Right cardiac atrium (tissue), 5 donors: ENCODE measurements around the gene SGCD. TPM values are rescaled to one million over a fixed set of nuclear protein-coding genes. Genes with fewer than 3 reads are reported as not detected.

ENCODE experiments used
- ATAC-seq, 2 donors: fragments of 200-7000 bp; cut with Tn5 transposase; one replicate each; pipeline versions ENCODE4 v1.8.0 to v1.9.1; 2020; ENCODE audit warnings: moderate library complexity in 2 of 2, mild to moderate bottlenecking in 1 of 2
- DNase-seq, 3 donors: peaks; one replicate each; pipeline ENCODE4 v3.0.0-alpha.2; 2020
- H3K27ac ChIP-seq: one replicate; pipeline ENCODE4 v1.5.1; 2013; ENCODE audit warnings: mild to moderate bottlenecking, low read length, control low read depth, moderate library complexity
- H3K27me3 ChIP-seq: one replicate; pipeline ENCODE4 v1.6.1; 2013; ENCODE audit not compliant: control insufficient read depth, insufficient read depth
- H3K4me1 ChIP-seq: one replicate; pipeline ENCODE4 v1.6.1; 2013; ENCODE audit warnings: low read length; ENCODE audit not compliant: control insufficient read depth, insufficient read depth
- H3K4me3 ChIP-seq: one replicate; pipeline ENCODE4 v1.5.1; 2013; ENCODE audit warnings: low read length, control low read depth
- H3K9me3 ChIP-seq: one replicate; pipeline ENCODE4 v1.6.1; 2013; ENCODE audit warnings: low read length; ENCODE audit not compliant: control insufficient read depth
- WGBS: extraction: QIAGEN DNeasy Blood & Tissue Kit; methylation state at CpG from one replicate; pipeline ENCODE4 v1.1.7; 2013; 5-methylcytosine and 5-hydroxymethylcytosine counted together
- intact Hi-C, 4 donors: fragments of 100-400 bp; cut with DNase I; formaldehyde crosslinking; loops; one replicate each; pipeline versions ENCODE4 v1.11.0 to v1.14.0; 2022 to 2023
- polyA plus RNA-seq: library from polyadenylated mRNA; stranded (reverse); fragments of 200-250 nt; gene quantifications from one replicate; pipeline ENCODE4 v1.2.3, GENCODE V29; 2013
- total RNA-seq, 4 donors: library from RNA; stranded (reverse); fragmentation: NEBNext Ultra II Directional; extraction: Animal tissue kit (Norgen Biotek cat#: 25700); gene quantifications; one replicate each; pipeline ENCODE4 v1.2.1, GENCODE V29; 2021
- donor health status: healthy with polysubstance abuse.
- donor health status: DM: no; HTN: yes; CAD: no.
- donor health status: DM: no; HTN: no; CAD: no.
- donor health status: DM: no; HTN: yes; CAD: no; lungs with severe emphysema.
- donor health status: DM: yes; HTN: yes; CAD: no.

The SGCD gene
- total and polyA plus RNA-seq, 5 donors = 23.2 to 151 (median 75.8) TPM

- Histone ChIP-seq H3K9me3 (no peaks in the 10 kb centered on the region), H3K4me3 (no peak overlapping the region), H3K27ac (no peak overlapping the region), H3K4me1 (no peaks in the 10 kb centered on the region), H3K27me3 (no peaks in the 10 kb centered on the region)
- intact Hi-C loops = no loop called here
- 41% methylated on average over 2 of the region's 2 CpGs for WGBS
- ATAC-seq (no peak), DNase-seq (no peak)
Measured at GRCh38 chr5:156513123-156513815, 186.3 kb downstream of the SGCD start.

GRCh38 chr5:156515121-156515520 lies 188.2 kb downstream of the SGCD start:
- 57% methylated on average over 2 of the region's 2 CpGs for WGBS
- no peak for ATAC-seq
- no peak overlapping the region for H3K27ac ChIP-seq

GRCh38 chr5:156515803-156516360 lies 188.9 kb downstream of the SGCD start:
- no peaks in the 10 kb centered on the region for H3K27me3 ChIP-seq
- H3K27ac ChIP-seq = no peak overlapping the region
- intact Hi-C loops = no loop called here
- ATAC-seq (no peak), DNase-seq (peak in 1 of 3 donors; percentile 35)
- no peaks in the 10 kb centered on the region for H3K9me3 ChIP-seq
- WGBS = 68% methylated on average over 4 of the region's 4 CpGs
- no peak overlapping the region for H3K4me3 ChIP-seq
- H3K4me1 ChIP-seq = no peaks in the 10 kb centered on the region

More at GRCh38 chr5:156515121-156515520, 188.2 kb downstream of the SGCD start:
- H3K9me3 ChIP-seq = no peaks in the 10 kb centered on the region
- intact Hi-C loops = no loop called here
- H3K4me3 ChIP-seq = no peak overlapping the region
- no peak for DNase-seq
- H3K27me3 ChIP-seq = no peaks in the 10 kb centered on the region
- no peaks in the 10 kb centered on the region for H3K4me1 ChIP-seq

GRCh38 chr5:156522651-156523529 lies 195.9 kb downstream of the SGCD start:
- intact Hi-C loops = no loop called here
- H3K27ac ChIP-seq = no peak overlapping the region
- H3K27me3 ChIP-seq = no peaks in the 10 kb centered on the region
- ATAC-seq = no peak
- WGBS = 67% methylated on average over 5 of the region's 5 CpGs
- DNase-seq = no peak
- no peak overlapping the region for H3K4me3 ChIP-seq
- H3K9me3 ChIP-seq = no peaks in the 10 kb centered on the region
- H3K4me1 ChIP-seq = peaks cover 1% of the 10 kb centered on the region

GRCh38 chr5:156523607-156524006 lies 196.6 kb downstream of the SGCD start:
- WGBS = 86% methylated on average over 3 of the region's 3 CpGs
- intact Hi-C loops = no loop called here
- H3K27me3 ChIP-seq = no peaks in the 10 kb centered on the region
- no peak overlapping the region for H3K4me3 ChIP-seq
- peaks cover 1% of the 10 kb centered on the region for H3K4me1 ChIP-seq
- H3K9me3 ChIP-seq = no peaks in the 10 kb centered on the region
- ATAC-seq (no peak), DNase-seq (no peak)
- no peak overlapping the region for H3K27ac ChIP-seq

- intact Hi-C loops = no loop called here
- no peak overlapping the region for H3K4me3 ChIP-seq
- DNase-seq (no peak), ATAC-seq (no peak)
- 69% methylated on average over 9 of the region's 9 CpGs for WGBS
- H3K9me3 ChIP-seq = no peaks in the 10 kb centered on the region
- peaks cover 1% of the 10 kb centered on the region for H3K4me1 ChIP-seq
- no peaks in the 10 kb centered on the region for H3K27me3 ChIP-seq
- H3K27ac ChIP-seq = no peak overlapping the region
Measured at GRCh38 chr5:156526081-156526925, 199.3 kb downstream of the SGCD start.

GRCh38 chr5:156527611-156528010 lies 200.6 kb downstream of the SGCD start:
- no peak for DNase-seq
- WGBS = 78% methylated on average over 2 of the region's 2 CpGs
- no peak for ATAC-seq
- Histone ChIP-seq H3K4me1 (peaks cover 1% of the 10 kb centered on the region), H3K27ac (no peak overlapping the region), H3K4me3 (no peak overlapping the region), H3K9me3 (no peaks in the 10 kb centered on the region), H3K27me3 (no peaks in the 10 kb centered on the region)
- intact Hi-C loops = no loop called here

- ATAC-seq (no peak), DNase-seq (no peak)
- Histone ChIP-seq H3K27ac (no peak overlapping the region), H3K4me1 (peaks cover 1% of the 10 kb centered on the region), H3K27me3 (no peaks in the 10 kb centered on the region), H3K9me3 (no peaks in the 10 kb centered on the region), H3K4me3 (no peak overlapping the region)
- WGBS = 93% methylated on average over 1 of the region's 1 CpG
- intact Hi-C loops = no loop called here
Measured at GRCh38 chr5:156528673-156529072, 201.7 kb downstream of the SGCD start.

- ATAC-seq = no peak
- H3K4me3 ChIP-seq = no peak overlapping the region
- no peaks in the 10 kb centered on the region for H3K9me3 ChIP-seq
- H3K4me1 ChIP-seq = peaks cover 1% of the 10 kb centered on the region
- H3K27ac ChIP-seq = no peak overlapping the region
- intact Hi-C loops = no loop called here
- H3K27me3 ChIP-seq = no peaks in the 10 kb centered on the region
- WGBS = 63% methylated on average over 1 of the region's 1 CpG
- no peak for DNase-seq
Measured at GRCh38 chr5:156529892-156530291, 202.9 kb downstream of the SGCD start.

GRCh38 chr5:156531199-156531598 lies 204.2 kb downstream of the SGCD start:
- intact Hi-C loops = no loop called here
- Histone ChIP-seq H3K4me1 (peaks cover 1% of the 10 kb centered on the region), H3K9me3 (no peaks in the 10 kb centered on the region), H3K27me3 (no peaks in the 10 kb centered on the region), H3K27ac (no peak overlapping the region), H3K4me3 (no peak overlapping the region)
- DNase-seq (no peak), ATAC-seq (no peak)
- WGBS = 95% methylated on average over 2 of the region's 2 CpGs
